Thoracic aorta (tissue), 2 donors: ENCODE data around the gene PSMD4. TPM values are rescaled to one million over a fixed set of nuclear protein-coding genes. Genes with fewer than 3 reads are reported as not detected.

ENCODE experiments used
- ATAC-seq: fragments of 150-250 bp; one replicate; pipeline ENCODE4 v1.8.0; 2017; ENCODE audit warnings: low read depth; ENCODE audit not compliant: insufficient number of reproducible peaks, low FRiP score
- DNase-seq: peaks from one replicate; pipeline ENCODE4 v3.0.0-alpha.2; 2020; ENCODE audit warnings: low spot score
- H3K27ac ChIP-seq, 2 donors: fragments of 200-600 bp; sonication (generic); 1 replicate in 1 of 2; 2 replicates in 1 of 2; pipeline ENCODE4 v1.5.1; 2016; ENCODE audit warnings: mild to moderate bottlenecking in 2 of 2, moderate library complexity in 2 of 2
- H3K27me3 ChIP-seq: fragments of 200-600 bp; sonication (generic); replicated peaks from 2 replicates; pipeline ENCODE4 v1.6.0; 2016; ENCODE audit warnings: mild to moderate bottlenecking; ENCODE audit not compliant: insufficient read depth
- H3K36me3 ChIP-seq: fragments of 200-600 bp; sonication (generic); one replicate; pipeline ENCODE4 v1.5.1; 2016
- H3K4me1 ChIP-seq, 2 donors: fragments of 200-600 bp; sonication (generic); 1 replicate in 1 of 2; 2 replicates in 1 of 2; pipeline versions ENCODE4 v1.5.1 to v1.6.0; 2016; ENCODE audit warnings: low read depth in 2 of 2, mild to moderate bottlenecking in 1 of 2; ENCODE audit not compliant: control insufficient read depth in 1 of 2
- H3K4me3 ChIP-seq: fragments of 200-600 bp; sonication (generic); 2 replicates; pipeline ENCODE4 v1.5.1; 2016; ENCODE audit warnings: mild to moderate bottlenecking
- H3K9me3 ChIP-seq: fragments of 200-600 bp; sonication (generic); 2 replicates; pipeline ENCODE4 v1.5.1; 2016
- CTCF ChIP-seq: fragments of 200-600 bp; sonication (generic); IDR thresholded peaks from one replicate; pipeline ENCODE4 v1.5.1; 2019; ENCODE audit warnings: antibody characterized with exemption
- total RNA-seq, 2 donors: library from RNA; depleted of rRNA; stranded (reverse); fragments of >200 nt; gene quantifications; one replicate each; pipeline versions ENCODE4 v1.1.0 to v1.2.3, GENCODE V29; 2016

The PSMD4 gene
- total RNA-seq, 2 donors from 2014 or later = 79.1 to 87.6 TPM

GRCh38 chr1:151290709-151291303 lies 36.3 kb downstream of the PSMD4 start:
- H3K4me1 ChIP-seq = no peaks in the 10 kb centered on the region
- H3K9me3 ChIP-seq = no peaks in the 10 kb centered on the region
- ATAC-seq (no peak), DNase-seq (no peak)
- H3K4me3 ChIP-seq = no peak overlapping the region
- peaks cover 87% of the 10 kb centered on the region for H3K36me3 ChIP-seq
- no peak overlapping the region for H3K27ac ChIP-seq
- TF ChIP-seq CTCF = no peak
- H3K27me3 ChIP-seq = no peaks in the 10 kb centered on the region

GRCh38 chr1:151292207-151293030 lies 37.9 kb downstream of the PSMD4 start:
- no peaks in the 10 kb centered on the region for H3K4me1 ChIP-seq
- no peak for TF ChIP-seq CTCF
- no peaks in the 10 kb centered on the region for H3K9me3 ChIP-seq
- no peaks in the 10 kb centered on the region for H3K27me3 ChIP-seq
- no peak for DNase-seq
- no peak for ATAC-seq
- no peak overlapping the region for H3K4me3 ChIP-seq
- H3K27ac ChIP-seq = peak overlapping the region in 1 of 2 donors; percentile 8
- H3K36me3 ChIP-seq = peaks cover 81% of the 10 kb centered on the region

- Histone ChIP-seq H3K27ac (no peak overlapping the region), H3K27me3 (no peaks in the 10 kb centered on the region), H3K9me3 (no peaks in the 10 kb centered on the region), H3K36me3 (peaks cover 81% of the 10 kb centered on the region), H3K4me3 (no peak overlapping the region), H3K4me1 (no peaks in the 10 kb centered on the region)
- ATAC-seq (no peak), DNase-seq (no peak)
- no peak for TF ChIP-seq CTCF
Measured at GRCh38 chr1:151293093-151293492, 38.6 kb downstream of the PSMD4 start.

- no peak for TF ChIP-seq CTCF
- no peaks in the 10 kb centered on the region for H3K9me3 ChIP-seq
- ATAC-seq (no peak), DNase-seq (no peak)
- no peak overlapping the region for H3K4me3 ChIP-seq
- H3K4me1 ChIP-seq = no peaks in the 10 kb centered on the region
- peaks cover 84% of the 10 kb centered on the region for H3K36me3 ChIP-seq
- H3K27me3 ChIP-seq = no peaks in the 10 kb centered on the region
- no peak overlapping the region for H3K27ac ChIP-seq
Measured at GRCh38 chr1:151294742-151295462, 40.4 kb downstream of the PSMD4 start.

- H3K27me3 ChIP-seq = no peaks in the 10 kb centered on the region
- peak overlapping the region in 1 of 2 donors; percentile 31 for H3K27ac ChIP-seq
- H3K4me1 ChIP-seq = peaks cover 23 to 46% of the 10 kb centered on the region in 2 donors
- peaks cover 52% of the 10 kb centered on the region for H3K36me3 ChIP-seq
- TF ChIP-seq CTCF = no peak
- no peaks in the 10 kb centered on the region for H3K9me3 ChIP-seq
- no peak for DNase-seq
- H3K4me3 ChIP-seq = no peak overlapping the region
- ATAC-seq = no peak
Measured at GRCh38 chr1:151309811-151310323, 55.3 kb downstream of the PSMD4 start.
